Measurements from ENCODE around the gene RPL37A.

The RPL37A gene

GRCh38 chr2:216551234-216552068 lies 52.8 kb downstream of the RPL37A start:
- no peak for DNase-seq

- no peak for DNase-seq
These were observed 54.4 kb downstream of the RPL37A start for GRCh38 chr2:216553093-216553478.
